OCI-LY1 (cell line): ENCODE results near the gene SLC12A5.

ENCODE experiments used
- EZH2 ChIP-seq: fragments of 200-600 bp; sonication (generic), shearing (Covaris generic); IDR thresholded peaks from 2 replicates; pipeline ENCODE4 v1.8.0; 2017; ENCODE audit warnings: borderline replicate concordance, mixed run types, mild to moderate bottlenecking, antibody characterized with exemption, low read length, moderate library complexity, mixed read lengths
- TF ChIP-seq, protein P1 (sequence below): fragments of 200-600 bp; sonication (generic), shearing (Covaris generic); IDR thresholded peaks from 2 replicates; pipeline ENCODE4 v1.5.1; 2017; ENCODE audit warnings: mild to moderate bottlenecking, antibody characterized with exemption, low read length, moderate library complexity, mixed read lengths

DNA sequence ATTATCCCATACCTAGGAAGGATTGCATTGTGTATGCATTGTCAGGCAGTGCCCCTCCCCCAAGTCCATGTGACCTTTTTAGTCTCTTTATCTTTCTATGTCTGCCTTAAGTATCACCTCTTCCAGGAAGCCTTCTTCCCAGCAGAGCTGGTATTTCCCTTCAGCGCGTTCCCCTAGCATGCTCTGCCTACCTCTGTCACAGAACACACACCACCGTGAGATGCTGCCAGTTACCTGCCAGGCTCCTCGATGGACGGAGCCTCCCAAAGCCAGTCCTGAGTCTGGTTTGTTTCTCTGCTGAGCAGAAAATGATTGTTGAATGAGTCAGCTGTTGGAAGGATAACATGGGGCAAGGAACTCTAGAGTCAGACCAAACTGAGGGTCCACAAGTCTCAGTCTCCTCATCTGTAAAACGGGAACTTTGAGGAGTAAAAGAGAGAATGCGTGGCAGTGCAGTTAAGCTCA is 45.7 kb upstream of the SLC12A5 start:
- TF ChIP-seq, protein P1, sequence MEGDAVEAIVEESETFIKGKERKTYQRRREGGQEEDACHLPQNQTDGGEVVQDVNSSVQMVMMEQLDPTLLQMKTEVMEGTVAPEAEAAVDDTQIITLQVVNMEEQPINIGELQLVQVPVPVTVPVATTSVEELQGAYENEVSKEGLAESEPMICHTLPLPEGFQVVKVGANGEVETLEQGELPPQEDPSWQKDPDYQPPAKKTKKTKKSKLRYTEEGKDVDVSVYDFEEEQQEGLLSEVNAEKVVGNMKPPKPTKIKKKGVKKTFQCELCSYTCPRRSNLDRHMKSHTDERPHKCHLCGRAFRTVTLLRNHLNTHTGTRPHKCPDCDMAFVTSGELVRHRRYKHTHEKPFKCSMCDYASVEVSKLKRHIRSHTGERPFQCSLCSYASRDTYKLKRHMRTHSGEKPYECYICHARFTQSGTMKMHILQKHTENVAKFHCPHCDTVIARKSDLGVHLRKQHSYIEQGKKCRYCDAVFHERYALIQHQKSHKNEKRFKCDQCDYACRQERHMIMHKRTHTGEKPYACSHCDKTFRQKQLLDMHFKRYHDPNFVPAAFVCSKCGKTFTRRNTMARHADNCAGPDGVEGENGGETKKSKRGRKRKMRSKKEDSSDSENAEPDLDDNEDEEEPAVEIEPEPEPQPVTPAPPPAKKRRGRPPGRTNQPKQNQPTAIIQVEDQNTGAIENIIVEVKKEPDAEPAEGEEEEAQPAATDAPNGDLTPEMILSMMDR: no peak
- TF ChIP-seq EZH2: no peak
